DMS 273 (cell line): ENCODE data around the gene RBP7.
"Not testable (repeated sequence)": the region's sequence is repeated elsewhere in the genome, so short reads cannot be mapped to it uniquely, and the experiment has no call there.

ENCODE experiments used
- DNase-seq: peaks from one replicate; lab custom pipeline; 2025; ENCODE audit not compliant: unreplicated experiment; lab: John Stamatoyannopoulos, UW

Gene RBP7

DNA sequence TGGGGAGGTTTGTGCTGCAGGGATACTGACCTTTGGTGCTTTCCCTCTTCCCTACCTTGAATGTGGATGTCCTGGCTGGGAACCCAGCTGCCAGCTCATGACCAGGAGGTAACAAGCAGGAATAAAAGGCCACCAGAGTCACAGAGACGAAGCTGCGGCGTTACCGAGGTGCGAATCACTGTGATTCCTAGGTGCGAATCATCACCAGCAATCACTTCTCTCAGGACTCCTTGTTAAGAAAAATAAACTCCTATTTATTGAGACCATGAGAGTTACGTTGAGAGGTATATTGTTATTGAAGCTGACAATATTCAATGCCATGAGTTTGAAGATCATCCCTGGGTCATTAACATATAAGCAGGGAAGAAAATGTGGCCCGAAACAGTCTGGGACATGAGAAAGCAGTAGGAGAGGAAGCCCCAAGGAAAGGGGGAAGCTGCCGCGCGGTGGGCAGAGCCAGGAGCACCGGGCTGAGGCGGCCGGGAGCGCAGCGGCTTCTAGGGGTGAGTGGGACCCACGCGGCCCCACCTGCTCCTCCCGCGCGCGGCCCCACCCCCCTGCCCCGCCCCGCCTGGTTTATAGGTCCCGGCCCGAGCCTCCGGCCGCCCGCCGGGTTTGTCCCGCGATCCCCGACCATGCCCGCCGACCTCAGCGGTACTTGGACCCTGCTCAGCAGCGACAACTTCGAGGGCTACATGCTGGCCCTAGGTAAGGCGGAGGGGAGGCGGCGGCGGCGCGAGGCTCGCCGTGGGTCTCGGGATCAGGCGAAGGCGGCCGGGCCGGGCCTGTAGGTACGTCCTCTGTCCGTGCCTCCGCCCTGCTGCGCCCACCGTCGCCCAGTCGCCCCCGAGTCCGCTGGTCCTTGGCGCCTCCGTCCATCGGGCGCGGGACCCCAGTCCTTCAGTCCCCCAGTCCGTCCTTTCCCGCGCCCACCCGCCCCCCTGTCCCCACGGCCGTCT lies at the start of gene RBP7:
Gene RBP7, plus strand, starts transcription at position 605 of the 959 bp plus-strand sequence. Its CDS starts 31 bp downstream, at position 636.
- peak; percentile 58 for DNase-seq

- no peak for DNase-seq
These were observed 39.3 kb upstream of the RBP7 start for GRCh38 chr1:9957726-9958125.

GRCh38 chr1:9960011-9960410 lies 37.0 kb upstream of the RBP7 start:
- DNase-seq: no peak

GRCh38 chr1:9960706-9961562 lies 36.1 kb upstream of the RBP7 start:
- DNase-seq: peak; percentile 91

DNA sequence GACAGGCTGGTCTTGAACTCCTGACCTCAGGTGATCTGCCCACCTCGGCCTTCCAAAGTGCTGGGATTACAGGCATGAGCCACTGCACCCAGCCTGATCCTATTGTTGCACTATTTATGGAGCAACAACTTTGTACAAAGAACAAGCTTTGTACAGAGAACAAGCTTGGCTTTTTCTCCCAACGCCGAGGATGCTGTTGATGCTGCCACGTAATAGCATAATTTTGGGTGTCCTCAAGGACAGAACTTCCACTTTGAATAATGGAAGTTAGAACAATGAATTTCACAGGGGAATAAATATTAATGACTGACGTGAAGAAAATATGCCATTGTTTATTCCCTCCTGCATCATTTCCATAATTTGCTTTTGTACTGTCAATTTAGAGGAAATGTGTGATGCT lies 12.8 kb upstream of the RBP7 start:
- no peak for DNase-seq

- DNase-seq: no peak
These were observed 12.0 kb upstream of the RBP7 start for GRCh38 chr1:9985001-9985400.

GRCh38 chr1:9989773-9990172 lies 7.3 kb upstream of the RBP7 start:
- no peak for DNase-seq

DNA sequence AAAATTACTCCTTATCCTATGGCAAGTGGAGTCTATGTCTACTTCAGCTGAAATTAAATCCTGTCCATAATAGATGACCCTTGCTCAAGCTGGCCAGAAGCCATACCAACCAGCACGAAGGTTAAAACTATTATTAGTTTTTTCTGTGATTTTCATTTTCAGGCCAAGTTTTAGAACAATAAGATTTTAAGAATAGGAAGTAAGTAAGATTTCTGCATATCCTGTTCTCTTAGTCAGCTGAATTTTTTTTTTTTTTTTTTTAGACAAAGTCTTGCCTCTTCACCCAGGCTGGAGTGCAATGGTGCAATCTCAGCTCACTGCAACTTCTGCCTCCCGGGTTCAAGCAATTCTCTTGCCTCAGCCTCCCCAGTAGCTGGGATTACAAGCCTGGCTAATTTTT lies 6.1 kb upstream of the RBP7 start:
- no peak for DNase-seq

DNA sequence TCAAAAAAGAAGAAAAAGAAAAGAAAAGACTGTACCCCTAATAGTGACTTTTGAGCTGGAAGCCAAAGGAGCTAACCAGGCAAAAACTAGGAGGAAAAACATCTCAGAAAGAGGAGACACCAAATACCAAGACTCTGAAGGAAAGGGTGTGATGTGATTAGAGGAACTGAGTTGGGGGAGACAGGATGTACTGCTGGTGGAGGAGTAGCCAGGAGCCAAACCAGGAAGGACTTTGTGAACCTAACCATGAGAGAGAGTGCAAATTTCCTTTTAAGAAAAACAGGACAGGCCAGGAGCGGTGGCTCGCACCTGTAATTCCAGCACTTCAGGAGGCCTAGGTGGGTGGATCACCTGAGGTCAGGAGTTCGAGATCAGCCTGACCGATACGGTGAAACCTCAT lies 4.1 kb upstream of the RBP7 start:
- DNase-seq: no peak

GRCh38 chr1:9993561-9994075 lies 3.4 kb upstream of the RBP7 start:
- no peak for DNase-seq

DNA sequence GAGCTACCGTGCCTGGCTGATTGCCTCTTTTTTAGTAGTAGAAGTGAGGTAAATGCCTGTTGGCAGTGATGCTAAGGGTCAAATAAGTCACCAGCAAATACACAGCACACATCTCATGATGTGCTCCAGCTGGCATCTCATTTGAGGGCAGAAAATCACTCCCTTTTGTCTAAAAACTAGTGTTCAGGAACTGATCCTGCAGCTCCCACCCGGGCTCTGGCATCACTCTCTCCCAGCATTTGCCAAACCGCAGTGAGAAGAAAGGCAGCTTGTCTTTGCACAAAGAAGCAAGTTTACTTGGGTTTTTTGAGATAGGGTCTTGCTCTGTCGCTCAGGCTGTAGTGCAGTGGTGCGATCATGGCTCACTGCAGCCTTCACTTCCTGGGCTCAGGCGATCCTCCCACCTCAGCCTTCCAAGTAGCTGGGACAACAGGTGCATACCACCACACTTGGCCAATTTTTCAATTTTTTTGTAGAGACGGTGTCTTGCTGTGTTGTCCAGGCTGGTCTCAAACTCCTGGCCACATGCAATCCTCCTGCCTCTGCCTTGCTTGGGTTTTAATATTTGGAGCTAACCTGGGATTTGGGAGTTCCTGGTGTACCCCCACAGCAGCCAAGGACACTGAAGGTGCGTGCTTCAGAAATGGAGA lies 4.1 kb downstream of the RBP7 start:
- DNase-seq: peak; percentile 16

DNA sequence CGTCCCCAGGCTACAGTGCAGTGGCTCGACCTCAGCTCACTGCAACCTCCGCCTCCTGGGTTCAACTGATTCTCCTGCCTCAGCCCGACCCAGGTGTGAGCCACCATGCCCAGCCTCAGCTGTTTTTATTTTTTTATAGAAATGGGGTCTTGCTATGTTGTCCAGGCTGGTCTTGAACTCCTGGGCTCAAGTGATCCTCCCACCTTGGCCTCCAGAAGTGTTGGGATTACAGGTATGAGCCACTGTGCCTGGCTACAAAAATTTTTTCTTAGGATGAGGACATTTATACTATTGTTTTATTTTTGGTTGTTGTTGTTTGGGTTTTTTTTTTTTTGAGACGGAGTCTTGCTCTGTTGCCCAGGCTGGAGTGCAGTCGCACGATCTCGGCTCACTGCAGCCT lies 8.2 kb downstream of the RBP7 start:
- not testable (repeated sequence) for DNase-seq

DNA sequence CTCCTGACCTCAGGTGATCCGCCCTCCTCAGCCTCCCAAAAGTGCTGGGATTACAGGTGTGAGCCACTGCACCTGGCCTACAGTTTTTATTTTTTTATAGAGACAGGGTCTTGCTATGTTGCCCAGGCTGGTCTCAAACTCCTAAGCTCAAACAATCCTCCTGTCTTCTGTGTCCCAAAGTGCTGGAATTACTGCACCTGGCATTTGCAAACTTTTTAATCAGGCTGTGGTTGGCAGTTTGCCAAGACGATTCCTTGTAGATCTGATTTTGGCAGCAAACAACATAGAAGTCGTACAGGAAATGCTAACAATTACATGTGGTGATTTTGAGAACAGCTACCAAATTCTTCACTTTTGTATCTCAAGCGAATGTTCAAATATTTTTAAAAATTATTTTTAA lies 10.1 kb downstream of the RBP7 start:
- peak; percentile 31 for DNase-seq

DNA sequence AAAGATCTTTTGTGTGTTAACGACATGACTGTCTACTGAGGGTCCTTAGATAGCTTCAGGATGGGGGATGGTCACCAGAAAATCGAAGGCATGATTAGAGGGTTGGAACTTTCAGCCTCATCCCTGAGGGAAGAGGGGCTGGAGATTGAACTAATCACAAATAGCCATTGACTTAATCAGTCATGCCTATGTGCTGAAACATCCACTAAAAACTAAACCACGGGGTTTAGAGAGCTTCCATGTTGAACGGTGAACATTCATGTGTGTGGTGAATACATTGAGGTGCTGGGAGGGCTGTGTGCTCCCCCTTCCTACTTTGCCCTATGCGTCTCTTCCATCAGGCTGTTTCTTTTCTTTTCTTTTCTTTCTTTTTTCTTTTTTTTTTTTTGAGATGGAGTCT lies 17.0 kb downstream of the RBP7 start:
- DNase-seq: no peak

DNA sequence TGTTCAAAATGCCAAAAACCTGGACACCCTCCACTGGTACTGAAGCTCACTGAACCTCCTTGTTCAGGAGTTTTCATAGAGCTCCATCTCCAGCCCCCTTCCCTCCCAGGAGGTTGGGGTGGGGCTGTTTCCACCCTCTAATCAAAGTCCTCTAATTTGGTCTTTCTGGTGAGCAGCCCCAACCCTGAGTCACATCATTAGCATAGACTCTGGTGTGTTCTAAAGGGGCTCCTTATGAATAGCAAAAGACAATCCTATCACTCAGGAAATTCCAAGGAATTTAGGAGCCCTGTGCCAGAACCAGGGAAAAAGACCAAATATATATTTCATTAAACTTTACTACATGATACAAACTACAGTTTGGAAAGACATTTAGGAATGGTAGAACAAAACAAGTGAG lies 22.5 kb downstream of the RBP7 start:
- no peak for DNase-seq

GRCh38 chr1:10020086-10020485 lies 23.1 kb downstream of the RBP7 start:
- DNase-seq: no peak

DNA sequence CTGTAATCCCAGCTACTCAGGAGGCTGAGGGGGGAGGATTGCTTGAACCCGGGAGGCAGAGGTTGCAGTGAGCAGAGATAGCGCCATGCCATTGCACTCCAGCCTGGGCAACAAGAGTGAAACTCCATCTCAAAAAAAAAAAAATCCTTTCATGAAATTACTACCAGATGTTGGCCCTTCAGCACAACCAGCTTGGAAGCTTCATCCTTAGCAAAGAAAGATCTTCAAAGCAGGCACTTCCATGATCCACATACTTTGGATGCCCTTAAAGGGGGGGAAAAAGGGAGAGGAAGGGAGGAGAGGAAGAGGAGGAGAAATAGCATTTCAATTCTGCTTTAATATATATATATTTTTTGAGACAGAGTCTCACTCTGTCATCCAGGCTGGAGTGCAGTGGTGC lies 23.6 kb downstream of the RBP7 start:
- not testable (repeated sequence) for DNase-seq

DNA sequence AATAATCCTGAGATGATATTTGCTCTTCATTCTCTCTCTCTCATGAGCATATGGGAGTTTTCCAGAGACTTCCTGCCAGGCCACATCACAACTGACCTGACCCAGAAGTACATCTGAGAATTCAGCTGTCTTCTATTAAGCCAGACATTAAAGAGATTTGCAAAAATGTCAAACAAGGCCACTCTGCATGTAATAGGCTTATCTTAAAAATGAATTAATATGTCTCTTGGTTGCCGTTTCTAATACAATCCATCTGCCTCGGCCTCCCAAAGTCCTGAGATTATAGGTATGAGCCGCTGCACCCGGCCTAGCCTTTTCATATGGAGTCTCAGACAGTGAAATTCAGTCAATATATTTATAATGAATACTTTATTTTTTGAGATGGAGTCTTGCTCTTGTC lies 25.0 kb downstream of the RBP7 start:
- DNase-seq: not testable (repeated sequence)

GRCh38 chr1:10022656-10023055 lies 25.6 kb downstream of the RBP7 start:
- no peak for DNase-seq

DNA sequence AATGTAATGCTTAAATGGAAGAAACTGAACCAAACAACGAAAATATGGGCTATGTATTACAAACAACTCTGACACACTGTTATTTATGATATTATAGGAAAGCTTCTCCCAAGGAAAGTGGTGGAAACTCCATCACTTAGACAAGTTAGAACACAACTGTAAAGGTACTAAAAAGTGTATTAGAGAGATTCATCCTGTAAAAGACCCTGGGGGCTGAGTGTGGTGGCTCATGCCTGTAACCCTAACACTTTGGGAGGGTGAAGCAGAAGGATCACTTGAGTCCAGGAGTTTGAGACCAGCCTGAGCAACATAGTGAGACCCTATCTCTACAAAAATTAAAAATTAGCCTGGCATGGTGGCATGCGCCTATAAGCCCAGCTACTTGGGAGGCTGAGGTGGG lies 28.3 kb downstream of the RBP7 start:
- DNase-seq: no peak

DNA sequence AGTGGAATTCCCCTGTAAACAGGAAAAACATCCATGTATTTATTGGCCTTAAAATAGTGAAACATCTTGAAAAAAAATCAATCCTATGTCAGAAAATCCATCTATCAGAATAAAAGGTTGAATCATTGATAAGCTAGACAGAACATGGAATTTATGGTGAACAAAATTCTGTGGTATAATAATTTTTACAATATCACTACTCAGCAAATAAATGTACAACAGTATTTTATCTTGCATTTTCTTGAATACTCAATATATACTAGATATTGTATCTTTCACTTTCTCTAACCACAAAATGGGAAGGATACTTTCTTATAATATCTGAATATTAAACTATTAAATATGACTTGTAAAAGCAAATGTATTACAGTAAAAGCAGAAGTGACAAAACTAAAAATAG lies 30.0 kb downstream of the RBP7 start:
- no peak for DNase-seq
